ENCODE measurements around the gene TBC1D17. TPM values are rescaled to one million over a fixed set of nuclear protein-coding genes. Genes with fewer than 3 reads are reported as not detected.

TBC1D17 gene
- total RNA-seq, 1 donor from 2014 or later: 29.1 TPM

GRCh38 chr19:49874503-49875157 is 2.9 kb upstream of the TBC1D17 start:
- Histone ChIP-seq H3K4me2 (ENCODE audit: low read length) (peak overlapping the region; percentile 93), H3K9ac (ENCODE audit: low read length) (peak overlapping the region; percentile 99), H4K20me1 (ENCODE audit: insufficient read depth, low read length) (peaks cover 5% of the 10 kb centered on the region), H3K4me3 (ENCODE audit: insufficient read depth, low read depth, low read length) (no peak overlapping the region), H3K4me1 (ENCODE audit: insufficient read depth, low read length) (peaks cover 32% of the 10 kb centered on the region), H3K79me2 (ENCODE audit: insufficient read depth, low read length) (peaks cover 65% of the 10 kb centered on the region), H3K9me3 (ENCODE audit: insufficient read depth, low read depth, low read length) (no peaks in the 10 kb centered on the region), H3K27ac (ENCODE audit: low read depth, low read length) (no peak overlapping the region), H2AFZ (ENCODE audit: low read depth, low read length) (no peak overlapping the region), H3K36me3 (ENCODE audit: insufficient read depth, low read length) (peaks cover 4% of the 10 kb centered on the region), H3K27me3 (ENCODE audit: insufficient read depth, low read length) (no peaks in the 10 kb centered on the region)
- no peaks in the 10 kb centered on the region for H3K9me3 Mint-ChIP-seq (ENCODE audit: unreplicated experiment)
- H3K27me3 Mint-ChIP-seq (ENCODE audit: low read depth, unreplicated experiment): no peaks in the 10 kb centered on the region
- no peak for DNase-seq (ENCODE audit: low read depth)
- peak overlapping the region; percentile 83 for H3K27ac Mint-ChIP-seq (ENCODE audit: unreplicated experiment)
- H3K36me3 Mint-ChIP-seq (ENCODE audit: low read depth, unreplicated experiment): peaks cover 13% of the 10 kb centered on the region
- TF ChIP-seq CTCF (IDR thresholded peaks at IDR 0.05; ENCODE audit: insufficient read depth, low read depth, low read length): no peak
- TF ChIP-seq EZH2 (IDR thresholded peaks at IDR 0.05; ENCODE audit: insufficient read depth, low read length): no peak
- no peak overlapping the region for H3K4me3 Mint-ChIP-seq (ENCODE audit: unreplicated experiment)
- H3K4me1 Mint-ChIP-seq (ENCODE audit: low read depth, unreplicated experiment): peaks cover 6% of the 10 kb centered on the region
- FAIRE-seq: no peak

GRCh38 chr19:49875177-49875576 is 2.3 kb upstream of the TBC1D17 start:
- DNase-seq (ENCODE audit: low read depth): no peak
- Histone ChIP-seq H3K27ac (ENCODE audit: low read depth, low read length) (peak overlapping the region; percentile 100), H3K9me3 (ENCODE audit: insufficient read depth, low read depth, low read length) (no peaks in the 10 kb centered on the region), H3K79me2 (ENCODE audit: insufficient read depth, low read length) (peaks cover 63% of the 10 kb centered on the region), H3K4me3 (ENCODE audit: insufficient read depth, low read depth, low read length) (peak overlapping the region; percentile 88), H3K4me2 (ENCODE audit: low read length) (peak overlapping the region; percentile 93), H2AFZ (ENCODE audit: low read depth, low read length) (no peak overlapping the region), H3K27me3 (ENCODE audit: insufficient read depth, low read length) (no peaks in the 10 kb centered on the region), H3K36me3 (ENCODE audit: insufficient read depth, low read length) (peaks cover 4% of the 10 kb centered on the region), H3K9ac (ENCODE audit: low read length) (peak overlapping the region; percentile 99), H3K4me1 (ENCODE audit: insufficient read depth, low read length) (peaks cover 27% of the 10 kb centered on the region), H4K20me1 (ENCODE audit: insufficient read depth, low read length) (peaks cover 5% of the 10 kb centered on the region)
- TF ChIP-seq EZH2 (IDR thresholded peaks at IDR 0.05; ENCODE audit: insufficient read depth, low read length): no peak
- H3K9me3 Mint-ChIP-seq (ENCODE audit: unreplicated experiment): no peaks in the 10 kb centered on the region
- peaks cover 5% of the 10 kb centered on the region for H3K4me1 Mint-ChIP-seq (ENCODE audit: low read depth, unreplicated experiment)
- H3K27me3 Mint-ChIP-seq (ENCODE audit: low read depth, unreplicated experiment): no peaks in the 10 kb centered on the region
- no peak overlapping the region for H3K27ac Mint-ChIP-seq (ENCODE audit: unreplicated experiment)
- H3K4me3 Mint-ChIP-seq (ENCODE audit: unreplicated experiment): no peak overlapping the region
- no peak for FAIRE-seq
- peaks cover 13% of the 10 kb centered on the region for H3K36me3 Mint-ChIP-seq (ENCODE audit: low read depth, unreplicated experiment)

GRCh38 chr19:49875857-49876421 is 1.6 kb upstream of the TBC1D17 start:
- peak overlapping the region; percentile 100 for H3K27ac ChIP-seq (ENCODE audit: low read depth, low read length)
- peaks cover 20% of the 10 kb centered on the region for H3K4me1 ChIP-seq (ENCODE audit: insufficient read depth, low read length)
- Mint-ChIP-seq H3K9me3 (ENCODE audit: unreplicated experiment) (no peaks in the 10 kb centered on the region), H3K27ac (ENCODE audit: unreplicated experiment) (no peak overlapping the region), H3K4me3 (ENCODE audit: unreplicated experiment) (no peak overlapping the region), H3K27me3 (ENCODE audit: low read depth, unreplicated experiment) (no peaks in the 10 kb centered on the region), H3K4me1 (ENCODE audit: low read depth, unreplicated experiment) (peaks cover 3% of the 10 kb centered on the region), H3K36me3 (ENCODE audit: low read depth, unreplicated experiment) (peaks cover 14% of the 10 kb centered on the region)
- FAIRE-seq (no peak), DNase-seq (ENCODE audit: low read depth) (no peak)
- peaks cover 5% of the 10 kb centered on the region for H4K20me1 ChIP-seq (ENCODE audit: insufficient read depth, low read length)
- no peaks in the 10 kb centered on the region for H3K9me3 ChIP-seq (ENCODE audit: insufficient read depth, low read depth, low read length)
- peak overlapping the region; percentile 88 for H3K4me3 ChIP-seq (ENCODE audit: insufficient read depth, low read depth, low read length)
- TF ChIP-seq EZH2 (IDR thresholded peaks at IDR 0.05; ENCODE audit: insufficient read depth, low read length): no peak
- no peak for TF ChIP-seq CTCF (IDR thresholded peaks at IDR 0.05; ENCODE audit: insufficient read depth, low read depth, low read length)
- H3K27me3 ChIP-seq (ENCODE audit: insufficient read depth, low read length): no peaks in the 10 kb centered on the region
- H2AFZ ChIP-seq (ENCODE audit: low read depth, low read length): peak overlapping the region; percentile 68
- peaks cover 4% of the 10 kb centered on the region for H3K36me3 ChIP-seq (ENCODE audit: insufficient read depth, low read length)
- H3K9ac ChIP-seq (ENCODE audit: low read length): peak overlapping the region; percentile 99
- H3K79me2 ChIP-seq (ENCODE audit: insufficient read depth, low read length): peaks cover 55% of the 10 kb centered on the region
- H3K4me2 ChIP-seq (ENCODE audit: low read length): peak overlapping the region; percentile 93
